H1 (cell line): ENCODE data around the gene SOBP. TPM values are rescaled to one million over a fixed set of nuclear protein-coding genes. Genes with fewer than 3 reads are reported as not detected.

Experiments
- CTCF ChIA-PET: fragments of 300-600 bp; sonication (Branson Sonifier 250); formaldehyde crosslinking; loops from one replicate; lab custom pipeline; 2021; ENCODE audit not compliant: partially characterized antibody; lab: Charles Lee
- POLR2A ChIA-PET: fragments of 300-600 bp; sonication (Branson Sonifier 250); formaldehyde crosslinking; loops from one replicate; lab custom pipeline; 2021; ENCODE audit warnings: inconsistent platforms; ENCODE audit not compliant: partially characterized antibody; lab: Charles Lee
- DNase-seq, 2 experiments: peaks; one replicate each; pipeline versions ENCODE4 v3.0.0 to v3.0.0-alpha.2; 2010 to 2022; ENCODE audit warnings: low spot score in 2 of 2, low read depth in 1 of 2, mixed read lengths in 1 of 2
- FAIRE-seq: peaks from 2 replicates; lab custom pipeline; 2011; peaks lifted over from hg19 to GRCh38; lab: Jason Lieb, UNC
- H2AFZ ChIP-seq: 2 replicates; pipeline ENCODE4 v1.8.1; 2012; ENCODE audit warnings: low read length, inconsistent platforms
- H2AK5ac ChIP-seq: 2 replicates; pipeline ENCODE4 v1.6.1; 2013; ENCODE audit warnings: low read depth, low read length
- H2BK120ac ChIP-seq: replicated peaks from 2 replicates; pipeline ENCODE3; 2013; ENCODE audit warnings: low read depth, low read length, inconsistent platforms
- H2BK12ac ChIP-seq: 2 replicates; pipeline ENCODE4 v1.6.1; 2013; ENCODE audit warnings: low read depth, low read length
- H2BK15ac ChIP-seq: 2 replicates; pipeline ENCODE4 v1.6.1; 2013; ENCODE audit warnings: low read length
- H2BK20ac ChIP-seq: 2 replicates; pipeline ENCODE4 v1.6.1; 2013; ENCODE audit warnings: low read length
- H2BK5ac ChIP-seq: 2 replicates; pipeline ENCODE4 v1.6.1; 2013; ENCODE audit warnings: low read depth, low read length
- H3K14ac ChIP-seq: 2 replicates; pipeline ENCODE4 v1.6.1; 2013; ENCODE audit warnings: inconsistent platforms; ENCODE audit not compliant: insufficient read length
- H3K18ac ChIP-seq: 2 replicates; pipeline ENCODE4 v1.6.1; 2013; ENCODE audit warnings: low read length; ENCODE audit errors: extremely low read depth
- H3K23ac ChIP-seq: 2 replicates; pipeline ENCODE4 v1.6.1; 2013; ENCODE audit warnings: inconsistent platforms; ENCODE audit not compliant: insufficient read length
- H3K23me2 ChIP-seq: 2 replicates; pipeline ENCODE4 v1.6.1; 2013; ENCODE audit warnings: low read depth, low read length
- H3K27ac ChIP-seq: 2 replicates; pipeline ENCODE4 v1.6.1; 2011; ENCODE audit warnings: low read depth, low read length, inconsistent platforms
- H3K27me3 ChIP-seq, 4 experiments: replicated peaks in 1 of 4; 1 replicate in 1 of 4; 2 replicates in 3 of 4; pipeline versions ENCODE4 v1.6.1 to v1.8.1; 2011 to 2013; ENCODE audit warnings: low read length in 3 of 4, mild to moderate bottlenecking in 3 of 4, inconsistent platforms in 2 of 4, mixed read lengths in 2 of 4, moderate library complexity in 1 of 4; ENCODE audit not compliant: control insufficient read depth in 3 of 4, insufficient read depth in 3 of 4; ENCODE audit errors: extremely low read depth in 1 of 4
- H3K36me3 ChIP-seq, 4 experiments: 2 replicates each; pipeline versions ENCODE4 v1.6.1 to v1.8.1; 2011 to 2013; ENCODE audit warnings: mild to moderate bottlenecking in 4 of 4, low read length in 3 of 4, moderate library complexity in 2 of 4, control low read depth in 1 of 4, inconsistent platforms in 1 of 4; ENCODE audit not compliant: insufficient read depth in 4 of 4, control insufficient read depth in 2 of 4
- H3K4ac ChIP-seq: replicated peaks from 2 replicates; pipeline ENCODE3; 2013; ENCODE audit warnings: low read length, low read depth, mixed read lengths, inconsistent platforms; ENCODE audit not compliant: insufficient read length
- H3K4me1 ChIP-seq, 4 experiments: replicated peaks in 1 of 4; 1 replicate in 1 of 4; 2 replicates in 3 of 4; pipeline versions ENCODE4 v1.6.1 to v1.8.1; 2011 to 2013; ENCODE audit warnings: low read length in 3 of 4, inconsistent platforms in 2 of 4, mixed read lengths in 1 of 4; ENCODE audit not compliant: insufficient read depth in 4 of 4, control insufficient read depth in 3 of 4
- H3K4me2 ChIP-seq, 2 experiments: 2 replicates each; pipeline versions ENCODE4 v1.6.1 to v1.8.1; 2011 to 2013; ENCODE audit warnings: low read depth in 2 of 2, low read length in 2 of 2, control low read depth in 1 of 2, inconsistent platforms in 1 of 2, mild to moderate bottlenecking in 1 of 2; ENCODE audit not compliant: insufficient read depth in 1 of 2
- H3K4me3 ChIP-seq, 4 experiments: fragments of 200-600, 300-600 bp in 1 of 4; sonication (generic), shearing (Covaris generic), sonication (Bioruptor Twin) in 1 of 4; 2 replicates each; pipeline versions ENCODE4 v1.5.1 to v1.8.1; 2011 to 2016; ENCODE audit warnings: low read length in 4 of 4, low read depth in 3 of 4, control low read depth in 2 of 4, inconsistent platforms in 2 of 4, mild to moderate bottlenecking in 2 of 4, mixed read lengths in 1 of 4, moderate library complexity in 1 of 4; ENCODE audit not compliant: insufficient read depth in 2 of 4; ENCODE audit errors: extremely low read depth in 1 of 4
- H3K56ac ChIP-seq: replicated peaks from 2 replicates; pipeline ENCODE3; 2013; ENCODE audit warnings: low read depth, mild to moderate bottlenecking, mixed read lengths, low read length, inconsistent platforms; ENCODE audit not compliant: insufficient read length
- H3K79me1 ChIP-seq: 2 replicates; pipeline ENCODE4 v1.6.1; 2013; ENCODE audit warnings: low read depth, low read length, control low read depth
- H3K79me2 ChIP-seq, 2 experiments: 2 replicates each; pipeline versions ENCODE4 v1.6.1 to v1.8.1; 2012 to 2013; ENCODE audit warnings: low read length in 2 of 2, mild to moderate bottlenecking in 2 of 2, inconsistent platforms in 1 of 2; ENCODE audit not compliant: insufficient read depth in 2 of 2, control insufficient read depth in 1 of 2
- H3K9ac ChIP-seq, 4 experiments: replicated peaks in 1 of 4; 1 replicate in 1 of 4; 2 replicates in 3 of 4; pipeline versions ENCODE4 v1.6.1 to v1.8.1; 2011 to 2013; ENCODE audit warnings: low read depth in 3 of 4, low read length in 3 of 4, control low read depth in 2 of 4, mild to moderate bottlenecking in 2 of 4, moderate library complexity in 2 of 4, inconsistent platforms in 1 of 4; ENCODE audit errors: extremely low read depth in 1 of 4
- H3K9me3 ChIP-seq, 2 experiments: 2 replicates each; pipeline versions ENCODE4 v1.6.1 to v1.8.1; 2012 to 2013; ENCODE audit warnings: mild to moderate bottlenecking in 2 of 2, moderate library complexity in 2 of 2, control low read depth in 1 of 2, inconsistent platforms in 1 of 2, low read depth in 1 of 2, low read length in 1 of 2, mixed read lengths in 1 of 2; ENCODE audit not compliant: insufficient read depth in 2 of 2
- H4K20me1 ChIP-seq, 2 experiments: replicated peaks in 1 of 2; 2 replicates each; pipeline versions ENCODE3 to v1.8.1; 2011 to 2013; ENCODE audit warnings: inconsistent platforms in 2 of 2, low read length in 2 of 2, mild to moderate bottlenecking in 1 of 2; ENCODE audit not compliant: insufficient read depth in 2 of 2, control insufficient read depth in 1 of 2
- H4K5ac ChIP-seq: 2 replicates; pipeline ENCODE4 v1.6.1; 2013; ENCODE audit warnings: low read length, low read depth, mixed read lengths, inconsistent platforms; ENCODE audit not compliant: insufficient read length
- H4K8ac ChIP-seq: 2 replicates; pipeline ENCODE4 v1.8.0; 2013; ENCODE audit warnings: mild to moderate bottlenecking, moderate library complexity, low read length, inconsistent platforms; ENCODE audit not compliant: insufficient read depth; ENCODE audit errors: extremely low read depth
- H4K91ac ChIP-seq: replicated peaks from 2 replicates; pipeline ENCODE3; 2013; ENCODE audit warnings: low read length, mixed read lengths, inconsistent platforms; ENCODE audit not compliant: insufficient read length
- KDM1A ChIP-seq: fragments of 200-600, 300-600 bp; sonication (generic); IDR thresholded peaks from 2 replicates; pipeline ENCODE4 v1.7.1; 2016; ENCODE audit warnings: mild to moderate bottlenecking, low read length, borderline replicate concordance
- MAX ChIP-seq: IDR thresholded peaks from 2 replicates; pipeline ENCODE4 v1.6.1; 2012; ENCODE audit warnings: inconsistent platforms
- POU5F1 ChIP-seq: IDR thresholded peaks from 2 replicates; pipeline ENCODE4 v1.6.1; 2011; ENCODE audit warnings: low read depth, mild to moderate bottlenecking, low read length, moderate library complexity
- RBBP5 ChIP-seq: IDR thresholded peaks from 2 replicates; pipeline ENCODE4 v1.7.1; 2012; ENCODE audit warnings: low read depth, mild to moderate bottlenecking, inconsistent platforms, low read length, moderate library complexity, borderline replicate concordance
- RNF2 ChIP-seq: fragments of 200-900, 300-1000 bp; sonication (generic); IDR thresholded peaks from 2 replicates; pipeline ENCODE4 v1.7.1; 2016; ENCODE audit warnings: borderline replicate concordance, low read depth, mild to moderate bottlenecking, antibody characterized with exemption, low read length; ENCODE audit not compliant: poor library complexity, severe bottlenecking; ENCODE audit errors: missing control alignments
- USF2 ChIP-seq: IDR thresholded peaks from 2 replicates; pipeline ENCODE4 v1.6.1; 2011; ENCODE audit warnings: low read length, improper control_type of control experiment
- ZNF274 ChIP-seq: IDR thresholded peaks from 2 replicates; pipeline ENCODE4 v1.7.0; 2012; ENCODE audit warnings: low read length, borderline replicate concordance; ENCODE audit errors: extremely low read depth
- WGBS, 2 experiments: shearing (Covaris generic) in 1 of 2; methylation state at CpG; one replicate each; pipeline versions ENCODE4 v1.1.6 to v1.1.7; 2013 to 2015; ENCODE audit warnings: low lambda C conversion rate in 2 of 2, mixed read lengths in 2 of 2, inconsistent platforms in 1 of 2, low coverage in 1 of 2, missing lambda C conversion rate in 1 of 2; ENCODE audit not compliant: insufficient replicate concordance in 2 of 2, insufficient coverage in 1 of 2, insufficient read length in 1 of 2; ENCODE audit errors: extremely low coverage in 1 of 2, missing lambda C conversion rate in 1 of 2; 5-methylcytosine and 5-hydroxymethylcytosine counted together
- polyA plus RNA-seq, 7 experiments: library from polyadenylated mRNA; depleted of rRNA in 3 of 7; stranded (reverse) in 5 of 7; unstranded in 2 of 7; fragments of >200 nt in 5 of 7; fragments of 200-250 nt in 2 of 7; gene quantifications; 1 replicate in 5 of 7; 2 replicates in 1 of 7; 4 replicates in 1 of 7; pipeline versions ENCODE4 v1.2.1 to v1.2.3, GENCODE V29; 2011 to 2013; ENCODE audit warnings: missing spikeins in 2 of 7, mixed read lengths in 2 of 7
- total RNA-seq: library from RNA; stranded (reverse); fragmentation: NEBNext Ultra II Directional; extraction: Animal tissue kit (Norgen Biotek cat#: 25700); gene quantifications from 2 replicates; pipeline ENCODE4 v1.2.1, GENCODE V29; 2021

SOBP gene
- total and polyA plus RNA-seq, 2 of the 8 experiments (the other 6 are each of a cell fraction or from before 2014, with no cell fraction given) = 0.45 to 6.2 TPM

- H4K91ac ChIP-seq = no peak overlapping the region
- H2BK5ac ChIP-seq = no peak overlapping the region
- H3K36me3 ChIP-seq = no peaks in the 10 kb centered on the region
- H2BK15ac ChIP-seq = no peak overlapping the region
- peaks cover 5 to 11% (median 7%) of the 10 kb centered on the region in 4 experiments for H3K4me1 ChIP-seq
- TF ChIP-seq RNF2 = no peak
- TF ChIP-seq ZNF274 = no peak
- TF ChIP-seq POU5F1 = no peak
- no peak for TF ChIP-seq USF2
- no peak for TF ChIP-seq RBBP5
- 0 out of 2 replicates have a peak, but pooled peaks have one; percentile 35 for TF ChIP-seq MAX
- no peak for TF ChIP-seq KDM1A
- H4K20me1 ChIP-seq = no peaks in the 10 kb centered on the region
- no peak overlapping the region for H3K14ac ChIP-seq
- CTCF ChIA-PET = interaction anchor here (1.0 to 1.4 kb wide), 5 partner anchors 51 to 146 kb away, joined by 3 to 5 read pairs (median 3); no protein-coding TSS in a partner anchor
- H2BK12ac ChIP-seq = no peak overlapping the region
- no peak overlapping the region for H3K23ac ChIP-seq
- no peak overlapping the region for H4K5ac ChIP-seq
- H3K23me2 ChIP-seq = no peaks in the 10 kb centered on the region
- H3K4ac ChIP-seq = no peak overlapping the region
- FAIRE-seq = no peak
- 55% methylated on average over 3 of the region's 3 CpGs; no CpG with 5 or more reads in 1 of the 2 experiments for WGBS, 2 experiments
- H3K27me3 ChIP-seq = no peaks in the 10 kb centered on the region
- H2AK5ac ChIP-seq = no peak overlapping the region
- H2AFZ ChIP-seq = no peak overlapping the region
- no peaks in the 10 kb centered on the region for H3K79me2 ChIP-seq
- no peak for DNase-seq
- no peak overlapping the region for H3K9ac ChIP-seq
- no peaks in the 10 kb centered on the region for H3K9me3 ChIP-seq
- H2BK20ac ChIP-seq = no peak overlapping the region
- no peak overlapping the region for H3K18ac ChIP-seq
- no peak overlapping the region for H3K27ac ChIP-seq
- H2BK120ac ChIP-seq = no peak overlapping the region
- no peak overlapping the region for H3K4me3 ChIP-seq
- no peak overlapping the region for H4K8ac ChIP-seq
- POLR2A ChIA-PET = no interaction called here
- no peak overlapping the region for H3K4me2 ChIP-seq
- H3K56ac ChIP-seq = no peak overlapping the region
- no peaks in the 10 kb centered on the region for H3K79me1 ChIP-seq
These were observed 19.6 kb downstream of the SOBP start for GRCh38 chr6:107509506-107509905.
